ENCODE results near the gene COTL1.

The COTL1 gene

GRCh38 chr16:84594725-84595038 is 23.2 kb downstream of the COTL1 start:
- DNase-seq = no peak

DNA sequence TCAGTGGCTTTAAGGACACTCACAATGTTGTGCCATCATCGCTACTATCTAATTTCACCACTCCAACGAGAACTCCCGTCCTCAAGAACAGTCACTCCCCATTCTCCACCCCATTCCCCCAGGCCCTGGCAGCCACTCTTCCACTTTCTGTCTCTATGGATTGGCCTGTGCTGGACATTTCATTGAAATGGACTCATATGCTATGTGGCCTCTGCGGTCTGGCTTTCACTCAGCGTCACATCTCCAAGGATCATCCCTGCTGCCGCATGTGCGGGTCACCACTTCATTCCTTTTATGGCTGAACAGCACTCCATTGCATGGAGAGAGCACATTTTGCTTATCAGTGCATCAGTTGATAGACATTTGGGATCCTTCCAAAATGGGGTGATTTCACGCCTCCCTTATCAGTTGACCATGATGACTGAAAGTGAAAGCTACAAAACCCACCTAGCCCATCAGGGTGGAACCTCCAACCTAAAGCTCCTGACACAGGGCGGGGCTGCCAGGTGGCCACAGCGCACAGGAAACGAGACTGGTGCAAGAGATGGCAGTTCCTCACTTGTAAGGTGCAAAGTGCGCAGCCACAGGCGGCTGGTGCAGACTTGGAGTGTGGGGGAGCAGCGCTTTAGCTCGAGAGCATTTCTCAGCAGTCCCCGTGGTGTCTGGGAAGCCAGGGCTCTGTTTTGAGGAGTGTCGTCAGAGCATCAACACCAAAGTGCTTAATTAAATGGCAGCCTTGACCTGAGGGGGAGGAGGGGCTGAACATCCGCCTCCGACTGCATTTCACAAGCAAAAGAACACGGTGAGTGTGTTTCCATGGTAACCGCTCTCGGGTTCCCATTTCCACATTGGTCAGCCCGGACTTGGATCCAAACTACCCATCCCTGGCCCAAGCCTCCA is 23.8 kb downstream of the COTL1 start:
- DNase-seq = no peak

DNA sequence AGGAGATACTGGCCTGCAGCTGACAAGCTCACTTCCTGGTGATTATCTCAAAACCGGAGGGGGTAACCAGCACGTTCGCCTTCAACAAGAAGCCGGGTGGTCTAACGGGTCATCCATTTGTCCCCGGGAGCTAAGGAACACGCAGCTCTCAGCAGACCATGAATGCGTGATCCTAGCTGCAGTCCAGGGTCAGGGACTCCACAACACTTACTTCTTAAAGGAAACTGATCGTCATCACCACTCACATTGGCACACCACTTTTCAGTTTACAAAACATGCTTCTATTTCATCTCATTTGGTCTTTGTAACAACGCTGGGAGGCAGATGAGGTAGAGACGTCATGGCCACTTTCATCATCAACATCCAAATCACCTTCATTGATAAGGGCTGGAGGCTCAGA is 25.2 kb downstream of the COTL1 start:
- DNase-seq = no peak

- no peak for DNase-seq
Observed at GRCh38 chr16:84589975-84590719, 27.7 kb downstream of the COTL1 start.

DNA sequence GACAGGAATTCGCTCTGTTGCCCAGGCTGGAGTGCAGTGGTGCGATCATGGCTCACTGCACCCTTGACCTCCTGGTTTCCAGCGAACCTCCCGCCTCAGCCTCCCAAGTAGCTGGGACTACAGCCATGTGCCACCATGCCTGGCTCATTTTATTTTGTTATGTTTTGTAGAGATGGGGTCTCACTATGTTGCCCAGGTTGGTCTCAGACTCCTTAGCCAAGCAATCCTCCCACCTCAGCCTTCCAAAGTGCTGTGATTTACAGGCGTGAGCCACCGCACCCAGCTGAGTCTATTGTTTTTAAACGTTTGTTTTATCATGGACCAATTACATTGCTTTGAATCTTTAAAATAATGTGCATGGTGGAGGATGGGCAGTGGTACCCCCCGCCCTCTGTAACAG is 28.9 kb downstream of the COTL1 start:
- DNase-seq = no peak

GRCh38 chr16:84585886-84586285 is 32.0 kb downstream of the COTL1 start:
- DNase-seq = no peak

GRCh38 chr16:84585467-84585866 is 32.4 kb downstream of the COTL1 start:
- no peak for DNase-seq

DNA sequence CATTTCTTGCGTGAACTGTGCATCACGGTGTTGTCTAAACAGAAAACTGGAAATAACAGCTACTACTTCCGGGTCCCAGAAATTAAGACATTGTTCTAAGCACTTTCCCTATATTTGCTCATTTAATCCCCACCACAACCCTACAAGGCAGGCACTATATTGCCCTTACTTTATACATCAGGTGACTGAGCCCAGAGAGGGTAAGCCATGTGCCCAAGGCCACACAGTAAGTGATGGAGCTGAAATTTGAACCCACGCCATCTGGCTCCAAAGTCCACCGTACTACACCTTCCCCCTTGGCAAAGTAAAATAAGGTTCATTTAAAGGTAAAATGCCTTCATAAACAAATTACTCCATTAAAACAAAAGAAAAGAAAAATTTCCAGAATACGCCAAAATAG is 33.2 kb downstream of the COTL1 start:
- DNase-seq = no peak

- no peak for DNase-seq
Observed at GRCh38 chr16:84583995-84584394, 33.9 kb downstream of the COTL1 start.

DNA sequence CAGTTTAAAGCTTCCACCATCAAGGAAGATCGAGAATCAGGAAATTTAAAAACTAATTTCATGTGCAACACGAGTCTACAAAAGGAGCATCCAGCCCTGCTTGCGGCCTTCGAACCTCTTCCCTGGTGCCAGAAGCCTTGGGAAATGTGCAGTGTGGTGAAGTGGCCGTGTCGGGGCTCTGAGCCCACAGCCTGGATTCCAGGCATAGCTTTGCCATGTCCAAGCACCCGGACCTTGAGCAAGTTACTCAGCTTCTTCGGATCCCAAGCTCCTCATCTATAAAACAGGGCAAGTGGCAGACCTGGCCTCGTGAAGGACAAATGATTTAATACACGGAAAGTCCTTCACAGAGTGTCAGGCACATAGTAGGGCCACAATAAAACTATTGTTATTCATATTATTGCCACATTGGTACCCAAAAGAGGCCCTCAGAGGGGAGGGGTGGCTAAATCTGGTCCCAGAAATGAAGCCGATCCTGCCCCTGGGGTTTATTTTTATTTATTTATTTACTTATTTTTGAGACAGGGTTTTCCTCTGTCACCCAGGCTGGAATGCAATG is 34.8 kb downstream of the COTL1 start:
- peak; percentile 94 for DNase-seq

- no peak for DNase-seq
Observed at GRCh38 chr16:84581158-84581557, 36.7 kb downstream of the COTL1 start.

DNA sequence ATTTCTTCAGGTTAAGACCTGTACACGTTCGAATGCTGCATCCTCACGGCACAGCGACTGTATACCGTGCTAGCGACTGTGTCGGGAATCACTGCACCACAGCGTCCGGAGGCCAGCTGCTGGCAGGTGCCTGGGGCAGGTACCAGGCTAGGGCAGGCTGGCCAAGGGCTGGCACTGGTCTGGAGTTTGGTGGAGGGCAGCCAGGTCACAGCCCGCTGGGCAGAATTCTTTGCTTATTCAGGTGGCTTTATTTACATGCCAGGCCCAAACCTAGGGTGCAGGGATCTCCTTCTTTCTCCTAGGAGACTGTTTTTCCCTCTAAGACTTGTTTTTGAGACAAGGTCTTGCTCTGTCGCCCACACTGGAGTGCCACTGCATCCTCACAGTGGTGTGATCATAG is 37.9 kb downstream of the COTL1 start:
- no peak for DNase-seq

DNA sequence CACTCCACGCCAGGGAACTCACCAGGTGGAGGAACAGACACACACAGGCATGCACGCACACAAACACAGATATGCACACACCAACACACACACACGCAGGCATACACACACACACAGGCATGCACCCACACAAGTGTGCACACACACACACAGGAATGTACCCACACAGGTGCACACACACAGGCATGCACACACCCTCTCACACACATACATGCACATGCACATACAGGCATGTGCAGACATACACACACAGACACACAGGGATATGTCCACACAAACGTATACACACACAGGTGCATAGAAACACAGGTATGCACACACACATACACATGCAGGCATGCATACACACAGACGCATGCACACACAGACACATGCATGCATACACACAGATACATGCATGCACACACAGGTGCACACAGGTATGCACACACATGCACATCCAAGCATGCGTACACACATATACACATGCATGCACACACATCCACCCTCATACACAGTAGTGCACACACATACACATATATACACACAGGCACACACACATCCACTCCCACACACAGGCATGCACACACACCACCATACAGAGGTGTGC is 39.2 kb downstream of the COTL1 start:
- no peak for DNase-seq

GRCh38 chr16:84577034-84577803 is 40.7 kb downstream of the COTL1 start:
- no peak for DNase-seq

GRCh38 chr16:84575914-84576313 is 42.0 kb downstream of the COTL1 start:
- DNase-seq = no peak

- no peak for DNase-seq
Observed at GRCh38 chr16:84574191-84574590, 43.7 kb downstream of the COTL1 start.

GRCh38 chr16:84572096-84572495 is 45.8 kb downstream of the COTL1 start:
- no peak for DNase-seq

GRCh38 chr16:84571506-84571905 is 46.4 kb downstream of the COTL1 start:
- no peak for DNase-seq

DNA sequence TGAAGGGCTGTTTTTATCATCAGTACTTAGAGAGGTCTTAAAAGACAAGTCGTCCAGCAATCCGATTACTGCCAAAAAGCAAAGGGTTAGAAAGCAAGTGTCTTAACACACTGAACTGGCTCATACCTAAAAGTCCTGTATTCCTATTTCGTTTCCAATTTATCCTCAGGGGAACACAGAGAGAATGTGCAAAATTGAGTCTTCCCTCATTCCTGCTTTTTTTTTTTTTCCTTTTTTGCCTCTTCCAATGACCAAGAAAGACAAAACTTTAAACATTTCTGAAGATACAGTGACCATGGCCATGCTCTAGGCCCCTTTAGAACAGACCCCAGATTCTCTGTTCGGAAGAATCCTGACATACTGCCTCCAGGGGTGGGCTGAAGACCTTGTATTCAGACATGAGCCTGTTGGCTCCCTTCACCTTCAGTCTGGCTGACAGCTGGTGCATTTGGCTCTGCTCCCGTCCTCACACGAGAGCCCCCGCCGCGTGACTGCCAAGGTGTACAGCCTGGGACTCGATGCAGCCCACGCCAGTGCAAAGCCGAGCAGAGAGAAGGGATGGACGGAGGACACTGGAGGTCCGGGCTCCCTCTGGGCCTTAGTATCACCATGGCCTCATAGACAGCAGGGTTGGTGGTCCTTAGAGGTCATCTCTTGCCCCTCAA is 47.0 kb downstream of the COTL1 start:
- DNase-seq = no peak

DNA sequence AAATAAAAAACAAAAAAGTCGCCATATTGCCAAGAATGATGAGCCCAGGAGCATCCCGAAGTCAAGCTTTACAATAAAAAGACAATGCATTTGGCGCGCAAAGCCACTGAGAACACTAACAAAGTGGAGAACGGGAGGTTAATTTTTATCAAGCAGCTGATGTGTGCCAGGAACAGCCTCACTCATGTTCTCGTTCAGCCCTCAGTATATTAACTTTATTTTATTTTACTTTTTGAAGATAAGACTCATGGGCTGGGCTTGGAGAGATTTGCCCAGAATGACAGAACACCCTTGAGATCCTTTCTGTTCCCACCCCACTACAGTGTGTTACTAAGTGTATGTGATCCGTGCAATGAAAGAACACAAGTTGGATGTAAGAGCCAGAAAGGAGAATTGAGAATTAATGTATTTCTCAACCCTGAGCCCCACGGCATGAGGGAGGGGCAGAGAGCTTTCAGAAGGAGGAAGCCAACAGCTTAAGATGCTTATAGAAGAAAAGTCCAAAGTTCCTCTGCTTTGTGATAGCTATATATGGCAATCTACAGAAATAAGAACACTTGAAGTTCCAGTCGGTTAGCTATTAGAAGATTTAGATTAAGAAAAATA is 48.4 kb downstream of the COTL1 start:
- DNase-seq = no peak

DNA sequence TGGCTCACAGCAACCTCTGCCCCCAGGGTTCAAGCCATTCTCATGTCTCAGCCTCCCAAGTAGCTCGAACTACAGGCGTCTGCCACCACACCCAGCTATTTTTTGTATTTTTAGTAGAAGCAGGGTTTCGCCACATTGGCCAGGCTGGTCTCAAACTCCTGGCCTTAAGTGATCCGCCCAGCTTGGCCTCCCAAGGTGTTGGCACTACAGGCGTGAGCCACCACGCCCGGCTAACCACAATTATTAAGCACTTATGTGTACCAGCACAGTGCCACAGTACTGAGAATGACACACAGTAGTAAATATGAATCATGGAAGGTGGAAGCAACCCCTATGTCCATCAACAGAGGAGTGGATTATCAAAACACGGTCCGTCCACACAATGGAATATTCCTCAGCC is 49.8 kb downstream of the COTL1 start:
- DNase-seq = no peak
